Hematopoietic multipotent progenitor cell treated with erythropoietin and hydrocortisone succinate and interleukin-3 and kit ligand, for 4 days (in vitro differentiated cells): ENCODE data around the gene POMGNT1.

Experiments used
- DNase-seq: peaks from one replicate; pipeline ENCODE4 v3.0.0-alpha.2; 2015

POMGNT1 gene

GRCh38 chr1:46152016-46152415 is 46.2 kb downstream of the POMGNT1 start:
- DNase-seq: no peak

GRCh38 chr1:46150085-46150484 is 48.1 kb downstream of the POMGNT1 start:
- no peak for DNase-seq

GRCh38 chr1:46148318-46148717 is 49.9 kb downstream of the POMGNT1 start:
- DNase-seq: no peak
